Thyroid gland (tissue), 4 donors: Measurements from ENCODE around the gene MRPL36. TPM values are rescaled to one million over a fixed set of nuclear protein-coding genes. Genes with fewer than 3 reads are reported as not detected.

Experiments used
- DNase-seq, 2 donors: peaks; one replicate each; pipeline ENCODE4 v3.0.0-alpha.2; 2019
- H3K27ac ChIP-seq, 3 donors: fragments of 200-600 bp; sonication (generic); 1 replicate in 2 of 3; 2 replicates in 1 of 3; pipeline ENCODE4 v1.5.1; 2016 to 2019; ENCODE audit warnings: mild to moderate bottlenecking in 1 of 3, moderate library complexity in 1 of 3
- H3K27me3 ChIP-seq: fragments of 200-600 bp; sonication (generic); one replicate; pipeline ENCODE4 v1.5.1; 2019
- H3K36me3 ChIP-seq, 2 donors: fragments of 200-600 bp; sonication (generic); one replicate each; pipeline ENCODE4 v1.5.1; 2016 to 2019
- H3K4me1 ChIP-seq, 2 donors: fragments of 200-600 bp; sonication (generic); one replicate each; pipeline ENCODE4 v1.5.1; 2017 to 2019
- H3K4me3 ChIP-seq, 3 donors: fragments of 200-600 bp; sonication (generic); replicated peaks in 1 of 3; 1 replicate in 2 of 3; 2 replicates in 1 of 3; pipeline ENCODE4 v1.5.1; 2016; ENCODE audit warnings: mild to moderate bottlenecking in 1 of 3
- H3K9me3 ChIP-seq: fragments of 200-600 bp; sonication (generic); one replicate; pipeline ENCODE4 v1.5.1; 2017
- POLR2A ChIP-seq, 2 donors: fragments of 450-650 bp; IDR thresholded peaks; one replicate each; pipeline ENCODE4 v1.6.1; 2017; ENCODE audit warnings: antibody characterized with exemption in 2 of 2, mild to moderate bottlenecking in 2 of 2, moderate library complexity in 1 of 2
- WGBS, 2 donors: methylation state at CpG; one replicate each; pipeline ENCODE4 v1.1.5; 2017; 5-methylcytosine and 5-hydroxymethylcytosine counted together
- intact Hi-C: fragments of 100-400 bp; cut with DNase I; formaldehyde crosslinking; loops from one replicate; pipeline ENCODE4 v1.15.1; 2023
- total RNA-seq, 4 donors: library from RNA; depleted of rRNA; stranded (reverse); fragments of >200 nt; gene quantifications; one replicate each; pipeline ENCODE4 v1.2.3, GENCODE V29; 2016
- TF ChIP-seq, protein P1 (sequence below), 6 experiments: fragments of 200-600 bp in 3 of 6; fragments of 450-650 bp in 3 of 6; sonication (generic) in 3 of 6; IDR thresholded peaks; one replicate each; pipeline ENCODE4 v1.5.1; 2016 to 2019; ENCODE audit warnings: antibody characterized with exemption in 6 of 6, mild to moderate bottlenecking in 2 of 6, inconsistent platforms in 1 of 6, moderate library complexity in 1 of 6

The MRPL36 gene
- total RNA-seq, 4 donors from 2014 or later = 10.4 to 41.7 (median 33.6) TPM

GRCh38 chr5:1764606-1764960, 35.1 kb downstream of the MRPL36 start:
- H3K27me3 ChIP-seq = no peaks in the 10 kb centered on the region
- H3K9me3 ChIP-seq = no peaks in the 10 kb centered on the region
- intact Hi-C loops = no loop called here
- no peak overlapping the region for H3K27ac ChIP-seq
- no peaks in the 10 kb centered on the region for H3K36me3 ChIP-seq
- H3K4me1 ChIP-seq = no peaks in the 10 kb centered on the region
- TF ChIP-seq POLR2A (IDR thresholded peaks at IDR 0.05) = no peak
- TF ChIP-seq, protein P1, sequence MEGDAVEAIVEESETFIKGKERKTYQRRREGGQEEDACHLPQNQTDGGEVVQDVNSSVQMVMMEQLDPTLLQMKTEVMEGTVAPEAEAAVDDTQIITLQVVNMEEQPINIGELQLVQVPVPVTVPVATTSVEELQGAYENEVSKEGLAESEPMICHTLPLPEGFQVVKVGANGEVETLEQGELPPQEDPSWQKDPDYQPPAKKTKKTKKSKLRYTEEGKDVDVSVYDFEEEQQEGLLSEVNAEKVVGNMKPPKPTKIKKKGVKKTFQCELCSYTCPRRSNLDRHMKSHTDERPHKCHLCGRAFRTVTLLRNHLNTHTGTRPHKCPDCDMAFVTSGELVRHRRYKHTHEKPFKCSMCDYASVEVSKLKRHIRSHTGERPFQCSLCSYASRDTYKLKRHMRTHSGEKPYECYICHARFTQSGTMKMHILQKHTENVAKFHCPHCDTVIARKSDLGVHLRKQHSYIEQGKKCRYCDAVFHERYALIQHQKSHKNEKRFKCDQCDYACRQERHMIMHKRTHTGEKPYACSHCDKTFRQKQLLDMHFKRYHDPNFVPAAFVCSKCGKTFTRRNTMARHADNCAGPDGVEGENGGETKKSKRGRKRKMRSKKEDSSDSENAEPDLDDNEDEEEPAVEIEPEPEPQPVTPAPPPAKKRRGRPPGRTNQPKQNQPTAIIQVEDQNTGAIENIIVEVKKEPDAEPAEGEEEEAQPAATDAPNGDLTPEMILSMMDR (IDR thresholded peaks at IDR 0.05) = no peak
- no peak for DNase-seq
- 83% methylated on average over 11 of the region's 11 CpGs for WGBS, 2 donors
- no peak overlapping the region for H3K4me3 ChIP-seq

DNA sequence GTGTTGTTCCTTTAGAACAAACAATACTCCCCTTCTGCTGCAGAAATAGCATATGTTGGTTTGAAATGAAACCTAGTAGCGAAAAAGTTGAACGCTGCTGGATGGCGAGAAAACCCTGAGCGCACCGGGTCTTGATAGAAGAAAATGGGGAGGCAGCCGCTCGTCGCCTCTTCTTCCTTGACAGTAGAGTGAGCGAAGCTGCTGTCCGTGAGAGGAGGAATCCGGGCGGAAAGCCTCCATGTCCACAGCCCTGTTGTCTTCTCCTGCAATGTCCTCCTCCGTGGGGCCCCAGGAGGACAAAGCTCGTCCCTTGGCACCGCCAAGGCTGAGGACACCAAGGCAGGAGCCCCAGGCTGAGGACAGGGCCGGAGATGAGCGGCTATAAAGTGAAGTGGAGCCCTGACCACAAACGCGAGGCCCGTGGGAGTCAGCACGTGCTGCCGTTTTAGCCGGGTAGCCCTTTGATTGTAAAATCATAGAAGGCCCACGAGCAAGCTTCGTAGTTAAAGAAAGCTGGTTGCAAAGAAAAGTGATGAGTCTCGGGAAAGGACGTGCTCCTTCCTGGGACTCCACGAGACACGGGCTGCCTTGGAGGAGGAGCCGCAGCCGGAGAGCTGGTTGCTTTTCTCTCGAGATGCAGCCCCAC, 35.6 kb downstream of the MRPL36 start:
- TF ChIP-seq POLR2A (IDR thresholded peaks at IDR 0.05) = no peak
- TF ChIP-seq, protein P1 (IDR thresholded peaks at IDR 0.05) = no peak
- Histone ChIP-seq H3K27ac (no peak overlapping the region), H3K9me3 (no peaks in the 10 kb centered on the region), H3K27me3 (no peaks in the 10 kb centered on the region), H3K4me1 (no peaks in the 10 kb centered on the region), H3K36me3 (no peaks in the 10 kb centered on the region), H3K4me3 (no peak overlapping the region)
- no peak for DNase-seq
- WGBS, 2 donors = 81 to 83% methylated on average over 32 of the region's 32 CpGs
- intact Hi-C loops = no loop called here

GRCh38 chr5:1763548-1763911, 36.1 kb downstream of the MRPL36 start:
- H3K27me3 ChIP-seq = no peaks in the 10 kb centered on the region
- no peaks in the 10 kb centered on the region for H3K36me3 ChIP-seq
- intact Hi-C loops = no loop called here
- no peaks in the 10 kb centered on the region for H3K4me1 ChIP-seq
- no peak overlapping the region for H3K27ac ChIP-seq
- WGBS, 2 donors = 32 to 33% methylated on average over 15 of the region's 15 CpGs
- no peak for DNase-seq
- TF ChIP-seq, protein P1 (IDR thresholded peaks at IDR 0.05) = peak in 3 of 6 experiments; percentile 8 to 38 (median 20)
- TF ChIP-seq POLR2A (IDR thresholded peaks at IDR 0.05) = no peak
- H3K4me3 ChIP-seq = no peak overlapping the region
- H3K9me3 ChIP-seq = no peaks in the 10 kb centered on the region

DNA sequence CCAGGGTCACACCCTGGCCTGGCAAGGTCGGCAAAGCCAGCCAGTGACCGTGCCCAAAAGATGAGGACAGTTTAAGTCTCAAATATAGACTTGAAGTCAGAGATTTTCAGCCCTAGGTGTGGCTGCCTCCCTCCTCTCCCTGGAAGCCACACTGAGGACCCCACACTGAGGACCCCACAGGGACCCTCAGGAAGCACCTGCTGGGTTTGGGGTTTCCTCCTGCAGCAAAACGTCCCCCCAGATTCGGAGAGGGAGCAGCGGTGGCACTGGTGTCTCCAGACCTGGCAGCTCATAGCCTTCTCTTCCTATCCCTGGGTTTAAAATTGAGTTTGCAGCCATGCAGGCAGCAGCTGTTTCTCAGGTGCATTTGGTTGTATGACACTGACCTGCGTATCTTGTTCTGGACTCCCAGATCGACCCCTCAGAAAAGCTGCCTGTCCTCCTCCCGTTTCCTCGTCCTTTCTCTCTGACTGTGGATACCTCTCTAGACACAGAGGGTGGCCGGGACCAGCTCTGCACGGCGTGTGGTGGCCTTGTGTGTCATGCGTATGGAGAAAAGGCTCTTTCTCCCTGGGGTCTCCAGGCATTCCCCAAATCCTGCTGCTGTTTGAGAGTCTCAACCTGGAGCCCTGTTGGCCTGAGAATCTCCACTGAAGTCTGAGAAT, 36.6 kb downstream of the MRPL36 start:
- WGBS, 2 donors = 77 to 80% methylated on average over 11 to 13 of the region's 13 CpGs
- TF ChIP-seq, protein P1 (IDR thresholded peaks at IDR 0.05) = no peak
- TF ChIP-seq POLR2A (IDR thresholded peaks at IDR 0.05) = no peak
- intact Hi-C loops = no loop called here
- no peak overlapping the region for H3K4me3 ChIP-seq
- H3K27ac ChIP-seq = no peak overlapping the region
- H3K4me1 ChIP-seq = no peaks in the 10 kb centered on the region
- H3K9me3 ChIP-seq = no peaks in the 10 kb centered on the region
- H3K36me3 ChIP-seq = no peaks in the 10 kb centered on the region
- DNase-seq = no peak
- no peaks in the 10 kb centered on the region for H3K27me3 ChIP-seq

DNA sequence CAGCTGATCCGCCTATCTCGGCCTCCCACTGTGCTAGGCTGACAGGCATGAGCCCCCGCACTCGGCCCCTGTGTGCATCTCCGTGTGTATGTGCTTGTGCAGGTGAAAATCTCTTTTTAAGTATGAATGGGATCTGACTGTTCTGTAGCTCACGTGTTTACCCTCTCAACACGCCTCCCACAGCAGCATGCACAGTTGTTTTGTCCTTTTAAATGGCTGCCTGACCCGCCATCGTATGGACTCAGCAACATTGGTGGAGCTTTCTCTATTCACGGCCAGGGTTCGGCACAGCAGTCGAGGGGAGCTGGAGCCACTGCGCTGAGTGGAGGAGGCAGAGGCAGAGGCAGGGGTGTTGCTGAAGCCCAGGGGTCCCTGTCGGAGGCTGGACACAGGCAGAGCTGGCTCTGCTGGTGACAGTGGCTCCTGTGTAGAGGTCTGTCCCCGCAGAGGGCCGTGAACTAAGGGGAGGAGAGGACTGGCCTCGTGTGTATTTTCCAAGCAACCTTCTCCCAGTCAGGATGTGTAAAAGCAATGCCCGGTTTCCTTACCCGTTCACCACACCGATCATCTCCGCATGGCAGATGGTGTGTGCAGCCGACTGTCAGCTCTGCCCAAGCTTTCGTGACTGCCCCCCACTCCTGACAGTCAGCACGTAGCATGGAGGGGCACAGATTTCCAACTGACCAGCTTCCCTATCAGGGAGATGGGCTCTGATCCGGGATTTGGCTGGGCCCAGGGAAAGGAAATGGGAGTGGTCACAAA, 37.3 kb downstream of the MRPL36 start:
- Histone ChIP-seq H3K27me3 (no peaks in the 10 kb centered on the region), H3K36me3 (no peaks in the 10 kb centered on the region), H3K4me3 (no peak overlapping the region), H3K9me3 (no peaks in the 10 kb centered on the region), H3K4me1 (no peaks in the 10 kb centered on the region), H3K27ac (no peak overlapping the region)
- intact Hi-C loops = no loop called here
- no peak for DNase-seq
- TF ChIP-seq POLR2A (IDR thresholded peaks at IDR 0.05) = no peak
- TF ChIP-seq, protein P1 (IDR thresholded peaks at IDR 0.05) = no peak
- WGBS, 2 donors = 86% methylated on average over 17 to 20 of the region's 25 CpGs
